Heart left ventricle (tissue), 13 donors: ENCODE results near the gene DLG1.

Source experiments
- POLR2A ChIP-seq, 2 donors: fragments of 450-650 bp; IDR thresholded peaks; one replicate each; pipeline ENCODE4 v1.6.1; 2017; ENCODE audit warnings: antibody characterized with exemption in 2 of 2, mild to moderate bottlenecking in 2 of 2, moderate library complexity in 2 of 2
- TF ChIP-seq, protein P1 (sequence below), 12 donors: fragments of 200-600 bp; sonication (generic) in 4 of 12; IDR thresholded peaks; one replicate each; pipeline versions ENCODE4 v1.5.0 to v1.8.0; 2018 to 2022; ENCODE audit warnings: antibody characterized with exemption in 12 of 12, mild to moderate bottlenecking in 5 of 12
- donor health status: ischemic (EF 13 %, LVEDD 7.1; RV severe dilation, severe dysfunction).
- donor health status: DM: no; HTN: yes; CAD: no.
- donor health status: DM: no; HTN: no; CAD: no.
- donor health status: ischemic (EF 25% LVEDD 6.9; RV normal size, moderate dysfunction).
- donor health status: ischemic (EF 25% LVEDD 5.7; RV mildly dilated, moderate dysfunction).
- donor health status: ischemic (EF 35%, LVEDD 5.7; RV mildly dilated, moderate dysfunction).
- donor health status: nonischemic (EF 11% LVEDD 7.7; RV severe dilation, severe dysfunction).
- donor health status: DM: yes; HTN: yes; CAD: no.
- donor health status: PGD.
- donor health status: ischemic (EF 29% LVEDD 5.4; RV normal size, mild dysfunction).
- donor health status: nonischemic (EF 23%, LVEDD 6.1; RV moderate dilation, normal function).

DNA sequence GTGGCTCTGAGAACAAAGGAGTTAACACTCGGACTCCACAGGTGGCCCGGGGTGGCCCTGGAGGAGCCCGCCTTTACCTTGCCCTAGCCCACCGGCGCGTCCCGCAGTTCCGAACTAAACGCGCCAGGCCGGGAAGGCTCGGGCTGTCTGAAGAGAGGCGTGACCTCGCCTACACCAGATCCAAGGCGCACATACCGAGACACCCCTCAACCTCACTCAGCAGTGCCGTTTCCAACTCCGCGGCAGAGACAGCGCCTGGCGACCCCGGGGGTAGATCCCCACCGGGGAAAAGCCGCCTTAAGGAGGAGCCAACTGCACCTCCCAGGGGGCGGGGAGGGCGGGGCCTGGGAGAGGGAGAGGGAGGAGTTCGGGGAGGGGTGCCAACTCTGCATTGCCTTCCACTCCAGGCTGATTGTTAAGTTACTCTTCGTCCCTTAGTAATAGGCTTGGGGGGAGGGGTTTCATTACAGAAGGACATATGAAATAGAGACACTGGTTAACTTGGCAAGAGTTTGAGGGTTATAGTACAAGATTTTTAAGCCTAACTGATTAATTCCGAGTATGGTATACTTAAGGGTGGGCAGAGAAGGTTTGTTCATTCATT is at the start of gene DLG1:
- TF ChIP-seq POLR2A (IDR thresholded peaks at IDR 0.05): no peak
- TF ChIP-seq, protein P1, sequence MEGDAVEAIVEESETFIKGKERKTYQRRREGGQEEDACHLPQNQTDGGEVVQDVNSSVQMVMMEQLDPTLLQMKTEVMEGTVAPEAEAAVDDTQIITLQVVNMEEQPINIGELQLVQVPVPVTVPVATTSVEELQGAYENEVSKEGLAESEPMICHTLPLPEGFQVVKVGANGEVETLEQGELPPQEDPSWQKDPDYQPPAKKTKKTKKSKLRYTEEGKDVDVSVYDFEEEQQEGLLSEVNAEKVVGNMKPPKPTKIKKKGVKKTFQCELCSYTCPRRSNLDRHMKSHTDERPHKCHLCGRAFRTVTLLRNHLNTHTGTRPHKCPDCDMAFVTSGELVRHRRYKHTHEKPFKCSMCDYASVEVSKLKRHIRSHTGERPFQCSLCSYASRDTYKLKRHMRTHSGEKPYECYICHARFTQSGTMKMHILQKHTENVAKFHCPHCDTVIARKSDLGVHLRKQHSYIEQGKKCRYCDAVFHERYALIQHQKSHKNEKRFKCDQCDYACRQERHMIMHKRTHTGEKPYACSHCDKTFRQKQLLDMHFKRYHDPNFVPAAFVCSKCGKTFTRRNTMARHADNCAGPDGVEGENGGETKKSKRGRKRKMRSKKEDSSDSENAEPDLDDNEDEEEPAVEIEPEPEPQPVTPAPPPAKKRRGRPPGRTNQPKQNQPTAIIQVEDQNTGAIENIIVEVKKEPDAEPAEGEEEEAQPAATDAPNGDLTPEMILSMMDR (IDR thresholded peaks at IDR 0.05): no peak
